Mucosa of gallbladder (tissue), 1 donor: ENCODE measurements around the gene CCDC121. TPM values are rescaled to one million over a fixed set of nuclear protein-coding genes. Genes with fewer than 3 reads are reported as not detected.

Experiments used
- DNase-seq: peaks from one replicate; pipeline ENCODE4 v3.0.0-alpha.2; 2020; ENCODE audit warnings: low spot score
- total RNA-seq: library from RNA; stranded (reverse); gene quantifications from one replicate; pipeline ENCODE4 v1.2.1, GENCODE V29; 2021
- donor health status: DM: no; HTN: no; CAD: no.

Gene CCDC121
- total RNA-seq = 4.7 TPM

- peak; percentile 90 for DNase-seq
Measured at GRCh38 chr2:27628767-27629709, at the start of gene CCDC121, which contains the start of gene GPN1. Gene CCDC121 (minus strand): TSS chr2:27629012. CDS start chr2:27627799, 1,213 bp downstream. Gene GPN1 (plus strand): TSS chr2:27629050. CDS start chr2:27629059, 9 bp downstream.

GRCh38 chr2:27672723-27673486 is 44.1 kb upstream of the CCDC121 start:
- no peak for DNase-seq

- no peak for DNase-seq
Measured at GRCh38 chr2:27671235-27671634, 42.4 kb upstream of the CCDC121 start.

GRCh38 chr2:27667446-27667845 is 38.6 kb upstream of the CCDC121 start:
- no peak for DNase-seq

- DNase-seq = no peak
Measured at GRCh38 chr2:27664622-27665363, 36.0 kb upstream of the CCDC121 start.

GRCh38 chr2:27664154-27664574 is 35.4 kb upstream of the CCDC121 start:
- DNase-seq = no peak

GRCh38 chr2:27663285-27664153 is 34.7 kb upstream of the CCDC121 start, which contains the start of the genes SLC4A1AP and SUPT7L:
Gene SLC4A1AP (plus strand): TSS chr2:27663889. CDS start chr2:27663915, 26 bp downstream.
Gene SUPT7L (minus strand): TSS chr2:27663614. CDS start chr2:27662192, 1,422 bp downstream.
- peak; percentile 69 for DNase-seq

GRCh38 chr2:27661371-27661770 is 32.6 kb upstream of the CCDC121 start:
- no peak for DNase-seq

- DNase-seq = no peak
Measured at GRCh38 chr2:27655155-27655951, 26.5 kb upstream of the CCDC121 start.

GRCh38 chr2:27653397-27653796 is 24.6 kb upstream of the CCDC121 start:
- no peak for DNase-seq

- DNase-seq = no peak
Measured at GRCh38 chr2:27652790-27653189, 24.0 kb upstream of the CCDC121 start.

GRCh38 chr2:27652341-27652740 is 23.5 kb upstream of the CCDC121 start:
- no peak for DNase-seq

GRCh38 chr2:27651056-27651455 is 22.2 kb upstream of the CCDC121 start:
- no peak for DNase-seq

GRCh38 chr2:27647737-27648136 is 18.9 kb upstream of the CCDC121 start:
- DNase-seq = no peak

- no peak for DNase-seq
Measured at GRCh38 chr2:27647289-27647688, 18.5 kb upstream of the CCDC121 start.

GRCh38 chr2:27645197-27645596 is 16.4 kb upstream of the CCDC121 start:
- no peak for DNase-seq

GRCh38 chr2:27640722-27641245 is 12.0 kb upstream of the CCDC121 start:
- no peak for DNase-seq

- no peak for DNase-seq
Measured at GRCh38 chr2:27638709-27639108, 9.9 kb upstream of the CCDC121 start.

- DNase-seq = no peak
Measured at GRCh38 chr2:27638037-27638637, 9.3 kb upstream of the CCDC121 start.
